ENCODE results near the gene BRD7. TPM values are rescaled to one million over a fixed set of nuclear protein-coding genes. Genes with fewer than 3 reads are reported as not detected.

The BRD7 gene
- total RNA-seq, 2 experiments from 2014 or later: 93.3 to 101 TPM

- Mint-ChIP-seq H3K4me1 (peaks cover 85% of the 10 kb centered on the region), H3K9me3 (no peaks in the 10 kb centered on the region), H3K4me3 (peak overlapping the region; percentile 89), H3K36me3 (ENCODE audit: low read depth) (peaks cover 65% of the 10 kb centered on the region), H3K27ac (peak overlapping the region; percentile 91), H3K27me3 (no peaks in the 10 kb centered on the region)
- DNase-seq: no peak
- POLR2A ChIA-PET: interaction anchor here (0.7 to 37.2 kb wide), 7 partner anchors 6 to 202 kb away, joined by 3 to 686 read pairs (median 3); partner anchors contain the start of genes ADCY7 and HEATR3
- CTCF ChIA-PET: interaction anchor here (0.8 to 5.5 kb wide), 7 partner anchors 11 to 397 kb away, joined by 3 to 34 read pairs (median 3); no protein-coding TSS in a partner anchor
These were observed 100.4 kb downstream of the BRD7 start for GRCh38 chr16:50268352-50268751.

- no peaks in the 10 kb centered on the region for H3K9me3 Mint-ChIP-seq
- no peaks in the 10 kb centered on the region for H3K27me3 Mint-ChIP-seq
- peak overlapping the region; percentile 91 for H3K27ac Mint-ChIP-seq
- peak; percentile 41 for DNase-seq
- ChIA-PET POLR2A (interaction anchor here (0.5 to 37.2 kb wide), 7 partner anchors 7 to 202 kb away, joined by 3 to 686 read pairs (median 3); partner anchors contain the start of genes ADCY7 and HEATR3), CTCF (interaction anchor here (0.8 to 5.5 kb wide), 7 partner anchors 11 to 398 kb away, joined by 3 to 34 read pairs (median 3); no protein-coding TSS in a partner anchor)
- peak overlapping the region; percentile 89 for H3K4me3 Mint-ChIP-seq
- H3K4me1 Mint-ChIP-seq: peaks cover 85% of the 10 kb centered on the region
- peaks cover 69% of the 10 kb centered on the region for H3K36me3 Mint-ChIP-seq (ENCODE audit: low read depth)
These were observed 101.1 kb downstream of the BRD7 start for GRCh38 chr16:50267651-50268050.

GRCh38 chr16:50267151-50267631, 101.6 kb downstream of the BRD7 start:
- CTCF ChIA-PET: interaction anchor here (0.7 to 5.5 kb wide), 7 partner anchors 7 to 73 kb away, joined by 4 to 37 read pairs (median 6); no protein-coding TSS in a partner anchor
- POLR2A ChIA-PET: interaction anchor here (0.5 to 37.2 kb wide), 7 partner anchors 7 to 71 kb away, joined by 3 to 686 read pairs (median 11); partner anchors contain the start of gene ADCY7
- Mint-ChIP-seq H3K9me3 (no peaks in the 10 kb centered on the region), H3K4me1 (peaks cover 83% of the 10 kb centered on the region), H3K27ac (peak overlapping the region; percentile 91), H3K4me3 (peak overlapping the region; percentile 89), H3K36me3 (ENCODE audit: low read depth) (peaks cover 66% of the 10 kb centered on the region), H3K27me3 (no peaks in the 10 kb centered on the region)
- no peak for DNase-seq

- CTCF ChIA-PET: interaction anchor here (0.7 to 5.5 kb wide), 6 partner anchors 8 to 199 kb away, joined by 3 to 37 read pairs (median 6); no protein-coding TSS in a partner anchor
- peaks cover 59% of the 10 kb centered on the region for H3K36me3 Mint-ChIP-seq (ENCODE audit: low read depth)
- H3K4me1 Mint-ChIP-seq: peaks cover 82% of the 10 kb centered on the region
- H3K4me3 Mint-ChIP-seq: peak within 1 kb of the TSS; percentile 89
- H3K27me3 Mint-ChIP-seq: no peaks in the 10 kb centered on the region
- H3K9me3 Mint-ChIP-seq: no peaks in the 10 kb centered on the region
- H3K27ac Mint-ChIP-seq: peak within 1 kb of the TSS; percentile 91
- peak; percentile 89 for DNase-seq
- POLR2A ChIA-PET: interaction anchor here (1.1 to 37.2 kb wide), 8 partner anchors 8 to 71 kb away, joined by 3 to 686 read pairs (median 8); partner anchors contain the start of gene ADCY7
These were observed 102.3 kb downstream of the BRD7 start, which contains the start of gene ADCY7 for GRCh38 chr16:50266337-50267091. TSS of gene ADCY7 (plus strand) at chr16:50266551. CDS start at chr16:50288180, 21,629 bp downstream.

Other genes with a start within 250 kb of the BRD7 start
- 10 to 100 TPM; 17.5 to 18.0 TPM for gene TENT4B, start 215.7 kb downstream of the BRD7 start, total RNA-seq
- gene ADCY7, start 102.4 kb downstream of the BRD7 start, total RNA-seq: 100 to 1,000 TPM; 266 to 270 TPM
- gene NKD1, start 179.4 kb upstream of the BRD7 start, total RNA-seq: 1 to 10 TPM in 1 of 2 experiments, under 1 TPM in 1; 0.95 to 1.9 TPM